H1 (cell line): ENCODE measurements around the gene PNLIP. TPM values are rescaled to one million over a fixed set of nuclear protein-coding genes. Genes with fewer than 3 reads are reported as not detected.

Experiments
- CTCF ChIA-PET: fragments of 300-600 bp; sonication (Branson Sonifier 250); formaldehyde crosslinking; loops from one replicate; lab custom pipeline; 2021; ENCODE audit not compliant: partially characterized antibody; lab: Charles Lee
- POLR2A ChIA-PET: fragments of 300-600 bp; sonication (Branson Sonifier 250); formaldehyde crosslinking; loops from one replicate; lab custom pipeline; 2021; ENCODE audit warnings: inconsistent platforms; ENCODE audit not compliant: partially characterized antibody; lab: Charles Lee
- DNase-seq, 2 experiments: peaks; one replicate each; pipeline versions ENCODE4 v3.0.0 to v3.0.0-alpha.2; 2010 to 2022; ENCODE audit warnings: low spot score in 2 of 2, low read depth in 1 of 2, mixed read lengths in 1 of 2
- FAIRE-seq: peaks from 2 replicates; lab custom pipeline; 2011; peaks lifted over from hg19 to GRCh38; lab: Jason Lieb, UNC
- H2AFZ ChIP-seq: 2 replicates; pipeline ENCODE4 v1.8.1; 2012; ENCODE audit warnings: low read length, inconsistent platforms
- H2AK5ac ChIP-seq: 2 replicates; pipeline ENCODE4 v1.6.1; 2013; ENCODE audit warnings: low read depth, low read length
- H2BK120ac ChIP-seq: replicated peaks from 2 replicates; pipeline ENCODE3; 2013; ENCODE audit warnings: low read depth, low read length, inconsistent platforms
- H2BK12ac ChIP-seq: 2 replicates; pipeline ENCODE4 v1.6.1; 2013; ENCODE audit warnings: low read depth, low read length
- H2BK15ac ChIP-seq: 2 replicates; pipeline ENCODE4 v1.6.1; 2013; ENCODE audit warnings: low read length
- H2BK20ac ChIP-seq: 2 replicates; pipeline ENCODE4 v1.6.1; 2013; ENCODE audit warnings: low read length
- H2BK5ac ChIP-seq: 2 replicates; pipeline ENCODE4 v1.6.1; 2013; ENCODE audit warnings: low read depth, low read length
- H3K14ac ChIP-seq: 2 replicates; pipeline ENCODE4 v1.6.1; 2013; ENCODE audit warnings: inconsistent platforms; ENCODE audit not compliant: insufficient read length
- H3K18ac ChIP-seq: 2 replicates; pipeline ENCODE4 v1.6.1; 2013; ENCODE audit warnings: low read length; ENCODE audit errors: extremely low read depth
- H3K23ac ChIP-seq: 2 replicates; pipeline ENCODE4 v1.6.1; 2013; ENCODE audit warnings: inconsistent platforms; ENCODE audit not compliant: insufficient read length
- H3K23me2 ChIP-seq: 2 replicates; pipeline ENCODE4 v1.6.1; 2013; ENCODE audit warnings: low read depth, low read length
- H3K27ac ChIP-seq: 2 replicates; pipeline ENCODE4 v1.6.1; 2011; ENCODE audit warnings: low read depth, low read length, inconsistent platforms
- H3K27me3 ChIP-seq, 4 experiments: replicated peaks in 1 of 4; 1 replicate in 1 of 4; 2 replicates in 3 of 4; pipeline versions ENCODE4 v1.6.1 to v1.8.1; 2011 to 2013; ENCODE audit warnings: low read length in 3 of 4, mild to moderate bottlenecking in 3 of 4, inconsistent platforms in 2 of 4, mixed read lengths in 2 of 4, moderate library complexity in 1 of 4; ENCODE audit not compliant: control insufficient read depth in 3 of 4, insufficient read depth in 3 of 4; ENCODE audit errors: extremely low read depth in 1 of 4
- H3K36me3 ChIP-seq, 4 experiments: 2 replicates each; pipeline versions ENCODE4 v1.6.1 to v1.8.1; 2011 to 2013; ENCODE audit warnings: mild to moderate bottlenecking in 4 of 4, low read length in 3 of 4, moderate library complexity in 2 of 4, control low read depth in 1 of 4, inconsistent platforms in 1 of 4; ENCODE audit not compliant: insufficient read depth in 4 of 4, control insufficient read depth in 2 of 4
- H3K4ac ChIP-seq: replicated peaks from 2 replicates; pipeline ENCODE3; 2013; ENCODE audit warnings: low read length, low read depth, mixed read lengths, inconsistent platforms; ENCODE audit not compliant: insufficient read length
- H3K4me1 ChIP-seq, 4 experiments: replicated peaks in 1 of 4; 1 replicate in 1 of 4; 2 replicates in 3 of 4; pipeline versions ENCODE4 v1.6.1 to v1.8.1; 2011 to 2013; ENCODE audit warnings: low read length in 3 of 4, inconsistent platforms in 2 of 4, mixed read lengths in 1 of 4; ENCODE audit not compliant: insufficient read depth in 4 of 4, control insufficient read depth in 3 of 4
- H3K4me2 ChIP-seq, 2 experiments: 2 replicates each; pipeline versions ENCODE4 v1.6.1 to v1.8.1; 2011 to 2013; ENCODE audit warnings: low read depth in 2 of 2, low read length in 2 of 2, control low read depth in 1 of 2, inconsistent platforms in 1 of 2, mild to moderate bottlenecking in 1 of 2; ENCODE audit not compliant: insufficient read depth in 1 of 2
- H3K4me3 ChIP-seq, 4 experiments: fragments of 200-600, 300-600 bp in 1 of 4; sonication (generic), shearing (Covaris generic), sonication (Bioruptor Twin) in 1 of 4; 2 replicates each; pipeline versions ENCODE4 v1.5.1 to v1.8.1; 2011 to 2016; ENCODE audit warnings: low read length in 4 of 4, low read depth in 3 of 4, control low read depth in 2 of 4, inconsistent platforms in 2 of 4, mild to moderate bottlenecking in 2 of 4, mixed read lengths in 1 of 4, moderate library complexity in 1 of 4; ENCODE audit not compliant: insufficient read depth in 2 of 4; ENCODE audit errors: extremely low read depth in 1 of 4
- H3K56ac ChIP-seq: replicated peaks from 2 replicates; pipeline ENCODE3; 2013; ENCODE audit warnings: low read depth, mild to moderate bottlenecking, mixed read lengths, low read length, inconsistent platforms; ENCODE audit not compliant: insufficient read length
- H3K79me1 ChIP-seq: 2 replicates; pipeline ENCODE4 v1.6.1; 2013; ENCODE audit warnings: low read depth, low read length, control low read depth
- H3K79me2 ChIP-seq, 2 experiments: 2 replicates each; pipeline versions ENCODE4 v1.6.1 to v1.8.1; 2012 to 2013; ENCODE audit warnings: low read length in 2 of 2, mild to moderate bottlenecking in 2 of 2, inconsistent platforms in 1 of 2; ENCODE audit not compliant: insufficient read depth in 2 of 2, control insufficient read depth in 1 of 2
- H3K9ac ChIP-seq, 4 experiments: replicated peaks in 1 of 4; 1 replicate in 1 of 4; 2 replicates in 3 of 4; pipeline versions ENCODE4 v1.6.1 to v1.8.1; 2011 to 2013; ENCODE audit warnings: low read depth in 3 of 4, low read length in 3 of 4, control low read depth in 2 of 4, mild to moderate bottlenecking in 2 of 4, moderate library complexity in 2 of 4, inconsistent platforms in 1 of 4; ENCODE audit errors: extremely low read depth in 1 of 4
- H3K9me3 ChIP-seq, 2 experiments: 2 replicates each; pipeline versions ENCODE4 v1.6.1 to v1.8.1; 2012 to 2013; ENCODE audit warnings: mild to moderate bottlenecking in 2 of 2, moderate library complexity in 2 of 2, control low read depth in 1 of 2, inconsistent platforms in 1 of 2, low read depth in 1 of 2, low read length in 1 of 2, mixed read lengths in 1 of 2; ENCODE audit not compliant: insufficient read depth in 2 of 2
- H4K20me1 ChIP-seq, 2 experiments: replicated peaks in 1 of 2; 2 replicates each; pipeline versions ENCODE3 to v1.8.1; 2011 to 2013; ENCODE audit warnings: inconsistent platforms in 2 of 2, low read length in 2 of 2, mild to moderate bottlenecking in 1 of 2; ENCODE audit not compliant: insufficient read depth in 2 of 2, control insufficient read depth in 1 of 2
- H4K5ac ChIP-seq: 2 replicates; pipeline ENCODE4 v1.6.1; 2013; ENCODE audit warnings: low read length, low read depth, mixed read lengths, inconsistent platforms; ENCODE audit not compliant: insufficient read length
- H4K8ac ChIP-seq: 2 replicates; pipeline ENCODE4 v1.8.0; 2013; ENCODE audit warnings: mild to moderate bottlenecking, moderate library complexity, low read length, inconsistent platforms; ENCODE audit not compliant: insufficient read depth; ENCODE audit errors: extremely low read depth
- H4K91ac ChIP-seq: replicated peaks from 2 replicates; pipeline ENCODE3; 2013; ENCODE audit warnings: low read length, mixed read lengths, inconsistent platforms; ENCODE audit not compliant: insufficient read length
- BACH1 ChIP-seq: IDR thresholded peaks from 2 replicates; pipeline ENCODE4 v1.6.1; 2012; ENCODE audit warnings: low read length, improper control_type of control experiment
- CREB1 ChIP-seq: IDR thresholded peaks from 2 replicates; pipeline ENCODE4 v1.6.1; 2012; ENCODE audit warnings: inconsistent platforms
- KDM1A ChIP-seq: fragments of 200-600, 300-600 bp; sonication (generic); IDR thresholded peaks from 2 replicates; pipeline ENCODE4 v1.7.1; 2016; ENCODE audit warnings: mild to moderate bottlenecking, low read length, borderline replicate concordance
- NANOG ChIP-seq: IDR thresholded peaks from 2 replicates; pipeline ENCODE4 v1.6.1; 2011; ENCODE audit warnings: low read length, low read depth, mild to moderate bottlenecking, inconsistent platforms; ENCODE audit not compliant: insufficient read depth, poor library complexity, severe bottlenecking
- TAF7 ChIP-seq: optimal IDR thresholded peaks from 2 replicates; pipeline ENCODE3; 2011; ENCODE audit warnings: low read depth, mild to moderate bottlenecking, inconsistent platforms, low read length, moderate library complexity, borderline replicate concordance
- WGBS, 2 experiments: shearing (Covaris generic) in 1 of 2; methylation state at CpG; one replicate each; pipeline versions ENCODE4 v1.1.6 to v1.1.7; 2013 to 2015; ENCODE audit warnings: low lambda C conversion rate in 2 of 2, mixed read lengths in 2 of 2, inconsistent platforms in 1 of 2, low coverage in 1 of 2, missing lambda C conversion rate in 1 of 2; ENCODE audit not compliant: insufficient replicate concordance in 2 of 2, insufficient coverage in 1 of 2, insufficient read length in 1 of 2; ENCODE audit errors: extremely low coverage in 1 of 2, missing lambda C conversion rate in 1 of 2; 5-methylcytosine and 5-hydroxymethylcytosine counted together
- polyA plus RNA-seq, 7 experiments: library from polyadenylated mRNA; depleted of rRNA in 3 of 7; stranded (reverse) in 5 of 7; unstranded in 2 of 7; fragments of >200 nt in 5 of 7; fragments of 200-250 nt in 2 of 7; gene quantifications; 1 replicate in 5 of 7; 2 replicates in 1 of 7; 4 replicates in 1 of 7; pipeline versions ENCODE4 v1.2.1 to v1.2.3, GENCODE V29; 2011 to 2013; ENCODE audit warnings: missing spikeins in 2 of 7, mixed read lengths in 2 of 7
- total RNA-seq: library from RNA; stranded (reverse); fragmentation: NEBNext Ultra II Directional; extraction: Animal tissue kit (Norgen Biotek cat#: 25700); gene quantifications from 2 replicates; pipeline ENCODE4 v1.2.1, GENCODE V29; 2021

Gene PNLIP
- total and polyA plus RNA-seq, 2 of the 8 experiments (the other 6 are each of a cell fraction or from before 2014, with no cell fraction given), result not detected

- H3K14ac ChIP-seq, result no peak overlapping the region
- no peak overlapping the region for H4K91ac ChIP-seq
- no peak overlapping the region for H2BK5ac ChIP-seq
- no peaks in the 10 kb centered on the region for H3K79me1 ChIP-seq
- no peaks in the 10 kb centered on the region for H3K23me2 ChIP-seq
- no peak overlapping the region for H3K9ac ChIP-seq
- H3K56ac ChIP-seq, result no peak overlapping the region
- no peak overlapping the region for H2BK20ac ChIP-seq
- 82% methylated on average over 2 of the region's 2 CpGs; no CpG with 5 or more reads in 1 of the 2 experiments for WGBS, 2 experiments
- H3K4me2 ChIP-seq, result no peak overlapping the region
- no peak overlapping the region for H3K4ac ChIP-seq
- no peak overlapping the region for H3K23ac ChIP-seq
- H2AFZ ChIP-seq, result no peak overlapping the region
- no peak overlapping the region for H3K27ac ChIP-seq
- TF ChIP-seq TAF7 (no peak), BACH1 (no peak), KDM1A (no peak), CREB1 (no peak), NANOG (no peak)
- H2BK15ac ChIP-seq, result no peak overlapping the region
- H2BK12ac ChIP-seq, result no peak overlapping the region
- no peaks in the 10 kb centered on the region for H4K20me1 ChIP-seq
- DNase-seq, result no peak
- H3K4me3 ChIP-seq, result no peak overlapping the region
- H3K4me1 ChIP-seq, result no peaks in the 10 kb centered on the region
- CTCF ChIA-PET, result interaction anchor here (0.7 to 1.6 kb wide), 3 partner anchors 38 to 585 kb away, joined by 3 to 5 read pairs (median 3); no protein-coding TSS in a partner anchor
- no peak overlapping the region for H3K18ac ChIP-seq
- no peak for FAIRE-seq
- no peak overlapping the region for H2BK120ac ChIP-seq
- no peaks in the 10 kb centered on the region for H3K27me3 ChIP-seq
- H3K79me2 ChIP-seq, result no peaks in the 10 kb centered on the region
- no peak overlapping the region for H4K8ac ChIP-seq
- H2AK5ac ChIP-seq, result no peak overlapping the region
- H4K5ac ChIP-seq, result no peak overlapping the region
- POLR2A ChIA-PET, result no interaction called here
- H3K36me3 ChIP-seq, result no peaks in the 10 kb centered on the region
- 0 out of 4 replicates have a peak, but pooled peaks cover 0 to 2% of the 10 kb centered on the region in 2 experiments for H3K9me3 ChIP-seq
These were observed 44.2 kb downstream of the PNLIP start for GRCh38 chr10:116589926-116590325.
